GM13977 (cell line): ENCODE measurements around the gene TMEM132C.

Experiments
- DNase-seq: peaks from one replicate; pipeline ENCODE4 v3.0.0; 2012; ENCODE audit warnings: low spot score
- in situ Hi-C: fragments of 300-500 bp; cut with MboI; formaldehyde crosslinking; loops from one replicate; pipeline ENCODE4 v1.12.0; 2022; ENCODE audit warnings: low sequenced_read_pairs, low pct_unique_long_range_greater_than_20kb, mixed read lengths, inconsistent platforms; ENCODE audit not compliant: unreplicated experiment
- TF ChIP-seq, protein P1 (sequence below): IDR thresholded peaks from 2 replicates; pipeline ENCODE4 v1.5.1; 2012; ENCODE audit warnings: mild to moderate bottlenecking, control low read depth; ENCODE audit not compliant: insufficient read depth; ENCODE audit errors: extremely low read depth, missing control alignments

Gene TMEM132C

DNA sequence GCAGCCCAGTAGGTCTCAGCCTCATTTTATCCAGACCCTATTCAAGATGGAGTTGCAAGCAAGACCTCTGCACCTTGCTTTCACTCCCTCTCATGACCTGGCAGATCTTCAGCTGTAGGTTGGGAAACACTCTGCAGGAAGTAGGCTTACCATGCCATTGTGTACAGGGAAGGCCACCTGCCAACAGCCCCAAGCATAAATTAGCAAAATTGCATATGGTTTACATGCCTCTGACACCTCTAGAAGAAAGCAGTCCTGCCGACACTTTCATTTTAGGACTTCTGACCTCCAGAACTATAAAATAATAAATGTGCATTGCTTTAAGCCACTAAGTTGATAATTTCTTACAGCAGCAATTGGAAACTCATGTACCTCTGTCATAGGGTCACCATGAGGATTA, 459.9 kb downstream of the TMEM132C start:
- no peak for DNase-seq
- in situ Hi-C loops = no loop called here
- TF ChIP-seq, protein P1, sequence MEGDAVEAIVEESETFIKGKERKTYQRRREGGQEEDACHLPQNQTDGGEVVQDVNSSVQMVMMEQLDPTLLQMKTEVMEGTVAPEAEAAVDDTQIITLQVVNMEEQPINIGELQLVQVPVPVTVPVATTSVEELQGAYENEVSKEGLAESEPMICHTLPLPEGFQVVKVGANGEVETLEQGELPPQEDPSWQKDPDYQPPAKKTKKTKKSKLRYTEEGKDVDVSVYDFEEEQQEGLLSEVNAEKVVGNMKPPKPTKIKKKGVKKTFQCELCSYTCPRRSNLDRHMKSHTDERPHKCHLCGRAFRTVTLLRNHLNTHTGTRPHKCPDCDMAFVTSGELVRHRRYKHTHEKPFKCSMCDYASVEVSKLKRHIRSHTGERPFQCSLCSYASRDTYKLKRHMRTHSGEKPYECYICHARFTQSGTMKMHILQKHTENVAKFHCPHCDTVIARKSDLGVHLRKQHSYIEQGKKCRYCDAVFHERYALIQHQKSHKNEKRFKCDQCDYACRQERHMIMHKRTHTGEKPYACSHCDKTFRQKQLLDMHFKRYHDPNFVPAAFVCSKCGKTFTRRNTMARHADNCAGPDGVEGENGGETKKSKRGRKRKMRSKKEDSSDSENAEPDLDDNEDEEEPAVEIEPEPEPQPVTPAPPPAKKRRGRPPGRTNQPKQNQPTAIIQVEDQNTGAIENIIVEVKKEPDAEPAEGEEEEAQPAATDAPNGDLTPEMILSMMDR = no peak

DNA sequence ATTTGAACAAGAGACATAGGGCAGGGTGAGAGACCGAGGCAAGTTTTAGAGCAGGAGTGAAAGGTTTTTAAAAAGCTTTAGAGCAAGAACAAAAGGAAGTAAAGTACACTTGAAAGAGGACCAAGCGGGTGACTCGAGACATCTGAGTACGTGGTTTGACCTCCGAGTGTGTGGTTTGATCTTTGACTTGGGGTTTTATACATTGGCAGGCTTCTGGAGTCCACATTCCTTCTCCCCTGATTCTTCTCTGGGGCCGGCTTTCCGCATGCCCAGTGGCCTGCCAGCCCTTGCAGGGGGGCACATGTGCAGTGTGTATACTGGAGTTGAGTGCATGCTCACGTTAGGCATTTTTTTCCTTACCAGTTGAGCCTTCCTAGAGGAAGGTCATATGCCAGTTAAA, 460.5 kb downstream of the TMEM132C start:
- in situ Hi-C loops = no loop called here
- DNase-seq = no peak
- TF ChIP-seq, protein P1 = no peak

DNA sequence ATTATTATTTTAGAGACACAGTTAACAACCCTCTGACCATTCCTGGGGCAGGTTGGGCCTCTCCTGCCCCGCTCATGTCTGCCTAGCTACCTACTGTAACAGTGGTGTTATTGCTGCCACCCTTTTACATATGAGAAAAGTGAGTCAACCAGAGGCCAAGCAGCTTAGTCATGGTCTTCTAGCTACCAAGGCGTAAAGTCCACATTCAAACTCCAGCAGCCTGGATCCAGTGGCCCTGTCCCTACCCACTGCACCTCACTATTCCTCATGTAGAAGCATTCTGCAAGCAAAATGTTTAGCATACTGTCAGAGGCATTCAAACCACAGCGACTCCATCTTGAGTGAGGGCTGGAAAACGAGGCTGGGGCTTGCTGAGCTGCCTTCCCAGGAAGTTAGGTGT, 461.0 kb downstream of the TMEM132C start:
- TF ChIP-seq, protein P1 = no peak
- in situ Hi-C loops = no loop called here
- no peak for DNase-seq

DNA sequence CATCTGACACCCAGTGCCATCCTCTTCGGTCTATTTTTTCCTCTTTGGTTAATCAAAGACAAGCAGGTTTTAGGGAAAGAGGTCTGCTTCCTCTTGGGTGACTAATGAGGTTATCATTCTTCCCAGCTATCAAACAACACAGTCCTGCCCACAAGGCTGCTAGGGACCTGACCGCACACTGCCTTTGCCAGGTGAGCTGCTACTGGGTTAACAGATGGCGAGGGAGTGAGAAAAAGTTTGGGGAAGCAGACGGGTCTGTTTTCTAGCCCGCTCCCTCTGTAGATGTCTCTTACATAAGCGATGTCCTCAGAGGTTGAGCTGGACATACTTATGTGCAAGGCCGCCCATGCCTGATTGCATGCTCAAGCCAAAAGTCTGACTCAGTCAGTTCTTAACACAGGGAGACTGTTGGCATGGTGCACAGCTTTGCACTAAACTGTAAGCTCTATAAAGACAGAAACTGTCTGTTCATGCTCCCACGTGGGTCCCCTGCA, 462.7 kb downstream of the TMEM132C start:
- in situ Hi-C loops = no loop called here
- no peak for DNase-seq
- TF ChIP-seq, protein P1 = no peak

DNA sequence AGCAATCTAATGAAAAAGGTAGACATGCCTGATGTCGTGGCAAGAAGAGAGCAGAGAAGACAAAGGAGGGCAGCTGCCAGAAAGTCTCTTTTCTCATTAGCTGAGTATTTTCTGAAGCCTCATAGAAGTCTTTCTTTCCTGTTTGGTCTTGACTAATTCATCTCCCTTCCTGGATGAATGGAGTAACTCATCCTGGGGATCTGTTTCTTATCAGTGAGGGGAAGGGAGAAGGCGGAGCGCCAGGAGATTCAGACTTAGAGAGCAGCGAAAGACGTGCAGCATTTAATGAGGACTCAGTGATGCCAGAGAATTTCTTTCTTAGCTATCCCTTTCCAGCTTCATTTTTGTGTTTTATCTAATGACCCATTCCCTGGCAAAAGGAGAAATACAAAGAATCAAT, 467.4 kb downstream of the TMEM132C start:
- TF ChIP-seq, protein P1 = no peak
- in situ Hi-C loops = no loop called here

DNA sequence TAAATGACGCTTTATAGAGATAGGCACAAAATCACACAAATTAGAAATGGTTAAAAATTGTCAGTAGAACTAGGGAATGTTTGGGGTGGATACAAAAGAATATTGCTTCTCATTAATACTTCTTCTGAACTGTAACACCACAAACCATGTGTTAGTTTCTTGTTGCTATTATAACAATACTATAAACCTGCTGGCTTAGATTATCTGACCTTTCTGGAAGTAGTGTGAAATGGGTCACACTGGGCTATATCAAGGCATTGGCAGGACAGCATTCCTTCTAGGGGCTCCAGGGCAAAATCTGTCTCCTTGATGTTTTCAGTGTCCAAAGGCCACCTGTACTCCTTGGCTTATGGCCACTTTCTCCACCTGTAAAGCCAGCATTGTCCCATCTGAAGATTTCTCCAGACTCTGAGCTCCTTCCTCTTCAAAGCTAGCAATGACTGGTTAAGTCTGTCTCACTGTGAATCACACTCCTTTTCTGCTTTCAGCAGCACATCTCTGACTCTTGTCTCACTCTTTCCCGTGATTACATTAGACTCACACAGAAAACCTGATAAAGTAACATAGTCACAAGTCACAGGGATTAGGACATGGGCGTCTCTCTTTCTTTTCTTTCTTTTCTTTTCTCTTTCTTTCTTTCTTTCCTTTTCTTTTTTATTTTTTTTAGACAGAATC, 470.5 kb downstream of the TMEM132C start:
- TF ChIP-seq, protein P1 = no peak
- DNase-seq = no peak
- in situ Hi-C loops = no loop called here

More for the DNA sequence above, 467.4 kb downstream of the TMEM132C start:
- no peak for DNase-seq
